Fibroblast of mammary gland (primary cell): ENCODE data around the gene ATRAID.

Source experiments
- DNase-seq: peaks from one replicate; pipeline ENCODE4 v3.0.0-alpha.2; 2010; ENCODE audit warnings: low read depth
- H3K4me3 ChIP-seq: 2 replicates; pipeline ENCODE4 v1.5.1; 2011; ENCODE audit warnings: low read depth, mild to moderate bottlenecking, low read length, moderate library complexity; ENCODE audit not compliant: control insufficient read depth
- CTCF ChIP-seq: conservative IDR thresholded peaks from 2 replicates; pipeline ENCODE4 v1.5.1; 2011; ENCODE audit warnings: low read depth, low read length, inconsistent platforms; ENCODE audit not compliant: control insufficient read depth, insufficient read depth

Gene ATRAID

DNA sequence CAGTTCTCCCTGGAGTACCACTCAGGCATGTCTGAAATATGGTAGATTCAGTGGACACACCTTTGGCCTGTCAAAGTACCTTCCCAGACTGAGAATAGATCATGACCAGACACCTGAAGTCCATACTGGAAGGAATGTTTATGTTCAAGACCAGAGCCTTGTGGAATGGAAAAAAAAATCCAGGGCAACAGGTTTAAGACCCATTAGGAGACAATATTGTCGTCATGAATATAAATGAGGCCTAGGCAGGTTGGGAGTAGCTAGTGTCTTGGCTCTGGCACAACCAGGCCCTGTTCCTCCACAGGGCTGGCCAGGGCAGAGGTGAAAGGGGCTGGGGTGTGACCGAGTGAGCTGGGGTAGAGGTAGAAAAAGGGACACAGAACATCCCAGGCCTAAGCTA lies 13.2 kb upstream of the ATRAID start:
- TF ChIP-seq CTCF, result no peak
- no peak for DNase-seq
- H3K4me3 ChIP-seq, result no peak overlapping the region

DNA sequence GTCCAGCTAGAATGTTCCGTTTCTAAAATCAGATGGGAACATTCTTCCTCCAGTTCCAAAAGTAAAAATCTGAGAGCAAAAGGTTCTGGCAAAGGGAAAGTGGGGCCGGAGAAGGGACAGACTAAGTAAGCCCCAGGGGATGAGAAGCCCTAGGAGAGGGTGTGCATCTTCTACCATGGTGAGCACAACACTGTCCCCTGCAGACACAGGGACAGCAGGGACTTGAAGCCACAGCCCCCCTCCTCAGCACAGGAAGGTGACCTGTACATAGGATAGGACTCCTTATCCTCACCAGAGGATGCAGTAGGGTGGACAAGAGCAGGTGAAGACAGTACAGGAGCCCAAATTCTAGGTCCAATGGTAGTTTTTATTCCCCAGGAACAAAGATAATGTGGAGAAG lies 12.6 kb upstream of the ATRAID start:
- DNase-seq, result no peak
- no peak for TF ChIP-seq CTCF
- no peak overlapping the region for H3K4me3 ChIP-seq

DNA sequence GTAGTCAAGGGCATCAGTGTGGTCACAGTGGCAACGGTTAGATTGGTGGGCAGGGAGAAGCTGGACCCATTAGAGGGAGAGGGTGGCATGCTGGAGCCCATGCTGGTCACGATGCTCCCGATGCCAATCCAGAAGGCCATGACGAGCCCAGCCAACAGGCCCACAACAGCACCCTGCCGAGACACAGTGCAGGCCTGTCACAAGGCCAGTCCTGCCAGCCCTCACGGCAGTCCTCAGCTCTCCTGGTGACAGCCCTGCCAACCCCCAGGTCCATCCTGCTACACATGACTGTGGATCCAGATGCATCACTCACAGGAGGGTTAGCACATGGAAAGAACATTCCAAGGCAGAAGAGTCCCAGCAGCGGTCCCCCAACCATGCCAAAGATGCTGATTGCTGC lies 10.2 kb upstream of the ATRAID start:
- no peak for TF ChIP-seq CTCF
- no peak overlapping the region for H3K4me3 ChIP-seq
- DNase-seq, result no peak

DNA sequence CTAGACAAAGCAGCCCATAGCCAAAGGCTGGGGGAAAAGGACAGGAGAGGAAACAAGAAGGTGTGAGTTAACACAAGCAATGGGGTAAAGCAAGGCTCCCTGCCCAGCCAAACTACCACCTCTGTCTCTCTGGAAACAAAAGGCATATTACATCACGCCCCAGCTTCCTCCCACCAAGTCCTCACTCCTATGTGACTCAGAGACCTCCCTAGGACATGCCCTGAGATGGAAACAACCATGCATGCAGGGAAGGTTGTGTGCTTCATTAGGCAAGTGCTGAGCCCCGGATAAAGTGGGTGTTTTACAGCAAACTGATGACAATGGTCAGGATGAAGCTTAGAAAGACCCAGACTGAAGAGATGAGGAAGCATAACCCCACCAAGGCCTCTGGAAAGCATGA lies 9.0 kb upstream of the ATRAID start:
- no peak for TF ChIP-seq CTCF
- DNase-seq, result peak; percentile 53
- H3K4me3 ChIP-seq, result no peak overlapping the region

DNA sequence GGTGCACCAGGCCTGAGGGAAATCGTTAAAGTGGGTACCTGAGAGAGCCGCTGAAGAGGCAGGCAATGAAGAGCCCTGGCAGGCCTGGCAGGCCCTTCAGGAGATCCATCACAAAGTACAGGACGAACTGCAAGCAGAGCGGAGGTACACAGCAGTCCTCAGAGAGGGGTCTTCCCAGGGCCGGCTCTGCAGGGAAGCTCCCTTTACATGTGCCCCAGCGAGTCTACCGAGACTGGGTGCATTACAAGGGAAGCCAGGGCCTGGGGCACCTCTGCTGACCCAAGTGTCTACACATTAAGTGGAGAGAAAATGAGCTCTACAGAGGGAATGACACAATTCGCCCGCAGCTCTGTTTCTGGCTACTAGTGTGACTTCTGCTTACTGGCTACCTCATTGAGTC lies 8.1 kb upstream of the ATRAID start:
- H3K4me3 ChIP-seq, result no peak overlapping the region
- DNase-seq, result no peak
- TF ChIP-seq CTCF, result no peak

GRCh38 chr2:27204566-27204965 lies 7.3 kb upstream of the ATRAID start:
- TF ChIP-seq CTCF, result no peak
- H3K4me3 ChIP-seq, result no peak overlapping the region
- DNase-seq, result no peak

GRCh38 chr2:27205206-27205605 lies 6.6 kb upstream of the ATRAID start:
- no peak for TF ChIP-seq CTCF
- no peak for DNase-seq
- no peak overlapping the region for H3K4me3 ChIP-seq
